GM12878 (cell line): ENCODE data around the gene PHACTR3. TPM values are rescaled to one million over a fixed set of nuclear protein-coding genes. Genes with fewer than 3 reads are reported as not detected.

Experiments used
- ATAC-seq: fragments of 200-7000 bp; cut with Tn5 transposase; 3 replicates; pipeline ENCODE4 v1.9.1; 2020; ENCODE audit warnings: mild to moderate bottlenecking, moderate library complexity
- BruUV-seq: library from RNA; stranded (reverse); fragments of 400-500 nt; replicated peaks from 2 replicates; lab custom pipeline; 2021; lab: Mats Ljungman, UMichigan
- CTCF ChIA-PET: fragments of 300-600 bp; sonication (Branson Sonifier 250); formaldehyde crosslinking; extraction: SDS; loops from one replicate; lab custom pipeline; 2021; ENCODE audit warnings: inconsistent platforms; lab: Yijun Ruan, JAX
- POLR2A ChIA-PET: fragments of 350-600 bp; formaldehyde crosslinking; extraction: SDS; loops from one replicate; lab custom pipeline; 2021; ENCODE audit warnings: inconsistent platforms; lab: Charles Lee
- RAD21 ChIA-PET: fragments of 300-600 bp; sonication (Branson Sonifier 250); formaldehyde crosslinking; loops from one replicate; lab custom pipeline; 2023; ENCODE audit warnings: antibody characterized with exemption; ENCODE audit not compliant: unreplicated experiment; lab: Charles Lee
- SMC1A ChIA-PET: fragments of 300-600 bp; sonication (Branson Sonifier 250); formaldehyde crosslinking; loops from one replicate; lab custom pipeline; 2023; ENCODE audit not compliant: unreplicated experiment, uncharacterized antibody; lab: Charles Lee
- DNase-seq: peaks from one replicate; pipeline ENCODE4 v3.0.0-alpha.2; 2011; ENCODE audit warnings: low read depth, low spot score
- FAIRE-seq: peaks from 3 replicates; lab custom pipeline; 2011; peaks lifted over from hg19 to GRCh38; lab: Jason Lieb, UNC
- H2AFZ ChIP-seq: 2 replicates; pipeline ENCODE4 v1.6.0; 2011; ENCODE audit warnings: low read depth, low read length, control low read depth; ENCODE audit not compliant: control insufficient read depth
- H3K27ac ChIP-seq: 2 replicates; pipeline ENCODE4 v1.5.1; 2011; ENCODE audit warnings: control low read depth; ENCODE audit not compliant: control insufficient read depth, insufficient read depth
- H3K27me3 ChIP-seq, 2 experiments: replicated peaks in 1 of 2; 2 replicates each; pipeline versions ENCODE4 v1.6.0 to v1.6.1; 2011; ENCODE audit warnings: low read length in 1 of 2; ENCODE audit not compliant: control insufficient read depth in 2 of 2, insufficient read depth in 2 of 2
- H3K36me3 ChIP-seq, 2 experiments: 2 replicates each; pipeline ENCODE4 v1.5.1; 2011; ENCODE audit warnings: low read length in 1 of 2; ENCODE audit not compliant: control insufficient read depth in 2 of 2, insufficient read depth in 2 of 2
- H3K4me1 ChIP-seq: 2 replicates; pipeline ENCODE4 v1.6.1; 2011; ENCODE audit warnings: mild to moderate bottlenecking, low read length, moderate library complexity, mixed read lengths; ENCODE audit not compliant: control insufficient read depth, insufficient read depth
- H3K4me2 ChIP-seq: 2 replicates; pipeline ENCODE4 v1.6.0; 2011; ENCODE audit warnings: control low read depth; ENCODE audit not compliant: control insufficient read depth, insufficient read depth
- H3K4me3 ChIP-seq: fragments of 200-600 bp; sonication (generic); 2 replicates; pipeline ENCODE4 v1.5.1; 2016
- H3K79me2 ChIP-seq: 2 replicates; pipeline ENCODE4 v1.6.0; 2011; ENCODE audit warnings: low read length; ENCODE audit not compliant: control insufficient read depth, insufficient read depth
- H3K9ac ChIP-seq: 2 replicates; pipeline ENCODE4 v1.8.0; 2011; ENCODE audit warnings: low read length, control low read depth, mixed read lengths; ENCODE audit not compliant: control insufficient read depth, insufficient read depth
- H3K9me3 ChIP-seq: replicated peaks from 3 replicates; pipeline ENCODE4 v1.5.1; 2011; ENCODE audit warnings: mild to moderate bottlenecking, low read length; ENCODE audit not compliant: control insufficient read depth, insufficient read depth
- H4K20me1 ChIP-seq: 2 replicates; pipeline ENCODE4 v1.6.0; 2011; ENCODE audit not compliant: control insufficient read depth, insufficient read depth
- CUX1 ChIP-seq: IDR thresholded peaks from 2 replicates; pipeline ENCODE4 v1.6.1; 2012; ENCODE audit warnings: improper control_type of control experiment, low read depth, low read length; ENCODE audit not compliant: insufficient replicate concordance
- GATAD2B ChIP-seq: fragments of 450-650 bp; conservative IDR thresholded peaks from 2 replicates; pipeline ENCODE4 v1.6.1; 2017; ENCODE audit warnings: low read depth, mild to moderate bottlenecking, moderate library complexity
- NKRF ChIP-seq: fragments of 450-650 bp; conservative IDR thresholded peaks from 2 replicates; pipeline ENCODE4 v1.6.1; 2017; ENCODE audit warnings: mild to moderate bottlenecking, moderate library complexity
- PAX8 ChIP-seq: fragments of 450-650 bp; IDR thresholded peaks from 2 replicates; pipeline ENCODE4 v1.6.1; 2017; ENCODE audit warnings: mild to moderate bottlenecking, moderate library complexity
- RELA ChIP-seq: fragments of 450-650 bp; IDR thresholded peaks from 2 replicates; pipeline ENCODE4 v1.8.0; 2014; ENCODE audit warnings: borderline replicate concordance; ENCODE audit not compliant: partially characterized antibody
- RUNX3 ChIP-seq: IDR thresholded peaks from 2 replicates; pipeline ENCODE4 v1.6.1; 2012; ENCODE audit warnings: low read length, inconsistent platforms
- ZNF384 ChIP-seq: IDR thresholded peaks from 2 replicates; pipeline ENCODE4 v1.6.1; 2012; ENCODE audit warnings: low read depth, mild to moderate bottlenecking, low read length, improper control_type of control experiment, borderline replicate concordance
- ZNF592 ChIP-seq: fragments of 450-650 bp; IDR thresholded peaks from 2 replicates; pipeline ENCODE4 v1.6.1; 2017; ENCODE audit warnings: mild to moderate bottlenecking, moderate library complexity
- WGBS: methylation state at CpG from one replicate; pipeline ENCODE4 v1.1.6; 2016; ENCODE audit warnings: low lambda C conversion rate; ENCODE audit not compliant: insufficient replicate concordance, insufficient coverage; ENCODE audit errors: missing lambda C conversion rate; 5-methylcytosine and 5-hydroxymethylcytosine counted together
- in situ Hi-C: fragments of 300-500 bp; cut with MboI; formaldehyde crosslinking; loops from 9 replicates; pipeline ENCODE4 v1.14.3; 2018; ENCODE audit warnings: mixed read lengths
- intact Hi-C: fragments of 100-400 bp; cut with micrococcal nuclease; formaldehyde crosslinking; loops from one replicate; pipeline ENCODE4 v1.14.2; 2022; ENCODE audit not compliant: unreplicated experiment
- polyA plus RNA-seq, 11 experiments: library from polyadenylated mRNA; depleted of rRNA in 4 of 11; unstranded in 6 of 11; stranded (reverse) in 5 of 11; fragments of >200 nt; fragmentation: Nextera tagmentation in 4 of 11; fragmentation: Illumina TruSeq in 1 of 11; extraction: Ambion mirVana in 4 of 11; extraction: Trizol in 1 of 11; gene quantifications; 1 replicate in 1 of 11; 2 replicates in 10 of 11; pipeline versions ENCODE4 v1.2.1 to v1.2.3, GENCODE V29; 2011 to 2016; ENCODE audit warnings: inconsistent platforms in 2 of 11, missing spikeins in 2 of 11, low read depth in 1 of 11
- total RNA-seq, 4 experiments: library from RNA; depleted of rRNA in 3 of 4; stranded (reverse); fragments of >200 nt in 3 of 4; fragmentation: Illumina TruSeq in 1 of 4; extraction: Trizol in 1 of 4; gene quantifications; 2 replicates each; pipeline versions ENCODE4 v1.2.1 to v1.2.3, GENCODE V29; 2013 to 2021
- TF ChIP-seq, protein P1 (sequence below), 3 experiments: IDR thresholded peaks in 2 of 3; conservative IDR thresholded peaks in 1 of 3; 2 replicates each; pipeline ENCODE4 v1.5.1; 2011; ENCODE audit warnings: low read depth in 3 of 3, low read length in 3 of 3, mild to moderate bottlenecking in 3 of 3, control low read depth in 2 of 3, moderate library complexity in 2 of 3, inconsistent platforms in 1 of 3, mixed read lengths in 1 of 3; ENCODE audit not compliant: control insufficient read depth in 2 of 3, insufficient read depth in 1 of 3; ENCODE audit errors: extremely low read depth in 1 of 3

PHACTR3 gene
- total and polyA plus RNA-seq, 10 of the 15 experiments (the other 5 are each of a cell fraction or from before 2014, with no cell fraction given): 0.17 to 2.7 (median 0.27) TPM; not detected in 1

GRCh38 chr20:59633656-59634251 lies 29.4 kb downstream of the PHACTR3 start:
- ATAC-seq (no peak), FAIRE-seq (no peak), DNase-seq (no peak)
- CTCF ChIA-PET: no interaction called here
- no peak overlapping the region for H3K9ac ChIP-seq
- no TSS peak for BruUV-seq
- intact Hi-C loops (no loop called here), in situ Hi-C loops (no loop called here)
- SMC1A ChIA-PET: no interaction called here
- no peak overlapping the region for H2AFZ ChIP-seq
- H3K36me3 ChIP-seq: no peaks in the 10 kb centered on the region
- POLR2A ChIA-PET: no interaction called here
- no peaks in the 10 kb centered on the region for H3K4me1 ChIP-seq
- no peak overlapping the region for H3K27ac ChIP-seq
- no peaks in the 10 kb centered on the region for H3K9me3 ChIP-seq
- TF ChIP-seq GATAD2B: no peak
- no peak for TF ChIP-seq CUX1
- TF ChIP-seq, protein P1, sequence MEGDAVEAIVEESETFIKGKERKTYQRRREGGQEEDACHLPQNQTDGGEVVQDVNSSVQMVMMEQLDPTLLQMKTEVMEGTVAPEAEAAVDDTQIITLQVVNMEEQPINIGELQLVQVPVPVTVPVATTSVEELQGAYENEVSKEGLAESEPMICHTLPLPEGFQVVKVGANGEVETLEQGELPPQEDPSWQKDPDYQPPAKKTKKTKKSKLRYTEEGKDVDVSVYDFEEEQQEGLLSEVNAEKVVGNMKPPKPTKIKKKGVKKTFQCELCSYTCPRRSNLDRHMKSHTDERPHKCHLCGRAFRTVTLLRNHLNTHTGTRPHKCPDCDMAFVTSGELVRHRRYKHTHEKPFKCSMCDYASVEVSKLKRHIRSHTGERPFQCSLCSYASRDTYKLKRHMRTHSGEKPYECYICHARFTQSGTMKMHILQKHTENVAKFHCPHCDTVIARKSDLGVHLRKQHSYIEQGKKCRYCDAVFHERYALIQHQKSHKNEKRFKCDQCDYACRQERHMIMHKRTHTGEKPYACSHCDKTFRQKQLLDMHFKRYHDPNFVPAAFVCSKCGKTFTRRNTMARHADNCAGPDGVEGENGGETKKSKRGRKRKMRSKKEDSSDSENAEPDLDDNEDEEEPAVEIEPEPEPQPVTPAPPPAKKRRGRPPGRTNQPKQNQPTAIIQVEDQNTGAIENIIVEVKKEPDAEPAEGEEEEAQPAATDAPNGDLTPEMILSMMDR (IDR thresholded peaks at IDR 0.05 in 2 of 3, conservative IDR thresholded peaks at IDR 0.05 in 1 of 3; ENCODE audit: control insufficient read depth in 2 of 3, extremely low read depth in 1 of 3, insufficient read depth in 1 of 3, low read depth in 3 of 3, low read length in 3 of 3): no peak
- no peak for TF ChIP-seq RUNX3
- TF ChIP-seq ZNF592: no peak
- TF ChIP-seq RELA: no peak
- TF ChIP-seq PAX8: no peak
- TF ChIP-seq ZNF384: no peak
- TF ChIP-seq NKRF: no peak
- RAD21 ChIA-PET: no interaction called here
- no peaks in the 10 kb centered on the region for H3K79me2 ChIP-seq
- H4K20me1 ChIP-seq: no peaks in the 10 kb centered on the region
- no peaks in the 10 kb centered on the region for H3K27me3 ChIP-seq
- 52% methylated on average over 6 of the region's 6 CpGs for WGBS
- H3K4me3 ChIP-seq: no peak overlapping the region
- no peak overlapping the region for H3K4me2 ChIP-seq
